GM20431 (cell line): Measurements from ENCODE around the gene NELL2.
"Not testable (repeated sequence)": the region's sequence is repeated elsewhere in the genome, so short reads cannot be mapped to it uniquely, and the experiment has no call there.

Experiments used
- in situ Hi-C: fragments of 300-500 bp; cut with MseI, MboI; formaldehyde crosslinking; loops from one replicate; pipeline ENCODE4 v1.15.0; 2020; ENCODE audit warnings: low sequenced_read_pairs; ENCODE audit not compliant: unreplicated experiment

The NELL2 gene

GRCh38 chr12:44875954-44876543 lies at the start of gene NELL2:
TSS of gene NELL2 (minus strand) at chr12:44876315. CDS start at chr12:44875869, 446 bp downstream.
- in situ Hi-C loops, result no loop called here

- in situ Hi-C loops, result loop anchor here (25.0 kb wide), 1 partner anchor 909 kb away; no protein-coding TSS in a partner anchor
Observed at GRCh38 chr12:44921736-44922135, 45.6 kb upstream of the NELL2 start.

DNA sequence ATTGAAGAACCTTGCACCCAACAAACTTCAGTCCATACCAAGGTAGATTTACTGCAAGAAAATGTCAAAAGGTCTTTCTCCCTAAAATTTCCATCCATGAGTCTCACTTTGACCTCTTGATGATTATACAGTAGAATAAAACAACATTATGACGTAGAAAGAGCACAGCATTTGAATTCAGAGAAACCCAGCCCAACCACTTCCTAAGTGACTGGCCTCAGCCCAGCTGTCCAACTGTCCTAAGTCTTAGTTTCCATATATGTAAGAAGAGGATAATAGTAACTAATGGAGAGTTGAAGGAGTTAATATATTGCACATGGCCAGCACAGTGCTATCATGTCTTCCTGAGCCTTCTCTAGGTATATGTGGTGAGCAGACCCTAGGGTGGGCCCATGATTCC lies 41.0 kb upstream of the NELL2 start:
- in situ Hi-C loops, result loop anchor here (25.0 kb wide), 1 partner anchor 905 kb away; no protein-coding TSS in a partner anchor

DNA sequence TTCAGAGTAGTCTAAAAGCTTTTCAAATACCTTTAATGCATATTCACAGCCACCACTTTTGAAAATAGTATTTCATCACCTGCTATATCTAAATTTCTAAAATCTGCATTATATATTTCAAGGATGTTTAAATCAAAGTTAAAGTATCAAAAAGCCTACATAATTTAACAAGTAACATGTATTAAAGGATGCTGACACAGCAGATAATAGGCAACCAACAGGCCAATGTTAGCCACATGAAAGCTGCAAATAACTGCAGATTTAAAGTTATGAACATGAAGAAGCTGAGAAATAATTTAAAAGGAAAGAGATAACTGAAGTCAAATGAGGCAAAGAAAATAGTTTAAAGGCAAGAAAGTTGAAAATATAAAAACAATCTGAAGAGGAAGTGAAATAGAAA lies 39.8 kb upstream of the NELL2 start:
- in situ Hi-C loops, result loop anchor here (25.0 kb wide), 1 partner anchor 904 kb away; no protein-coding TSS in a partner anchor

- in situ Hi-C loops, result loop anchor here (25.0 kb wide), 1 partner anchor 892 kb away; no protein-coding TSS in a partner anchor
Observed at GRCh38 chr12:44904321-44904720, 28.2 kb upstream of the NELL2 start.

DNA sequence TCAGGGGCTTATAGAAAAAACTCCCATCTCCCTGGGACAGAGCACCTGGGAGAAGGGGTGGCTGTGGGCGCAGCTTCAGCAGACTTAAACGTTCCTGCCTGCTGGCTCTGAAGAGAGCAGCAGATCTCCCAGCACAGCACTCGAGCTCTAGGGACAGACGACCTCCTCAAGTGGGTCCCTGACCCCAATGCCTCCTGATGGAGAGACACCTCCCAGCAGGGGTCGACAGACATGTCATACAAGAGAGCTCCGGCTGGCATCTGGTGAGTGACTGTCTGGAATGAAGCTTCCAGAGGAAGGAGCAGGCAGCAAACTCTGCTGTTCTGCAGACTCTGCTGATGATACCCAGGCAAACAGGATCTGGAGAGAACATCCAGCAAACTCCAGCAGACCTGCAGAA lies 22.0 kb upstream of the NELL2 start:
- in situ Hi-C loops, result not testable (repeated sequence)

DNA sequence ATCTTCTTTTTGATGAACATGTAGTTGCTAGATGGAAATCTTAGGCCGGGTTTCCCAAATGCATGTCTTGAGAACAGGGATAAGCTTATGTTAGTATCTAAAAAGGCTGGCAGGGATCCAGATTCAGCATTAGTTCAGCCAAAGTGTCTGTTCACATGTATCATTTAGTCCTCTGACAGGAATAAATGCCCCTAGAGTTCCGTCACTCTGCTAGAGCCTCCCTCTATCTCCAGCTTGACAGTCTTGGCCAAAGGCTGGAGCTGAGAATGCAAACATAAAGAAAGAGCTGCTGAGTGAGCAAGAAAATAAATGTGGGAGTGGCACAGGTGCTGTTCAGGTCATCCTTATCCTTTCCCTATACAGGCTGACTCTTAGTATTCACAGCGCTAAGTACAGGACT lies 13.8 kb upstream of the NELL2 start:
- in situ Hi-C loops, result no loop called here

DNA sequence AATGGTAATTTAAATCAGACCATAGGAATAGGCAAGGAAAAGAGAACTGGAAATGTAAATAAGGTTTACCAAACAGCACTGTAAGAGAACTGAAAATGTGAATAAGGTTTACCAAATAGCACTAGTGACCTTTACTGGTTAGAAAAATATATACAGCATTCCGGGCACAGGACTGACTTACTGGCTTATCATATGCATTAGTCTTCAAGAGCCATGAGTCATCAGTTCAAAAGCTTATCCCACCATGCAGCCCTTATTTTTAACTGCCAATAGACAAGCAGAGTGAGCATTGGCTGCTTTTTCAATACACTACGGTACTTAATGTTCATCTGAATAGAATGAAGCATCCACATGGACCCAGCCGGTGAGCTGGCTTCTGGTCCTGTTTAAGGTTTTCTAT lies 13.0 kb upstream of the NELL2 start:
- in situ Hi-C loops, result no loop called here

DNA sequence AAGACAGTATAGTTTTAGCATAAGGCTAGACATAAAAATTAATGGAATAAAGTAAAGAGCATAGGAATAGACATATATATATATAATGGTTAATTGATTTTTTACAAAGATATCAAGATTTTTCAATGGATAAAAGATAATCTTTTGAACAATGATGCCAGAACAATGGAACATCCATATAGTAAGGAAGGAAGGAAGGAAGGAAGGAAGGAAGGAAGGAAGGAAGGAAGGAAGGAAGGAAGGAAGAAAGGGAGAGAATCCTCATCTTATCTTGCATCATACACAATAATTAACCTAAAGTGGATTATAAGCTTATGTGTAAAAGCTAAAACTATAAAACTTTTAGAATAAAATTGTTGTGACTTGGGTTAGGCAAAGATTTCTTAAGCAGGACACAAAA lies 9.8 kb upstream of the NELL2 start:
- in situ Hi-C loops, result no loop called here

DNA sequence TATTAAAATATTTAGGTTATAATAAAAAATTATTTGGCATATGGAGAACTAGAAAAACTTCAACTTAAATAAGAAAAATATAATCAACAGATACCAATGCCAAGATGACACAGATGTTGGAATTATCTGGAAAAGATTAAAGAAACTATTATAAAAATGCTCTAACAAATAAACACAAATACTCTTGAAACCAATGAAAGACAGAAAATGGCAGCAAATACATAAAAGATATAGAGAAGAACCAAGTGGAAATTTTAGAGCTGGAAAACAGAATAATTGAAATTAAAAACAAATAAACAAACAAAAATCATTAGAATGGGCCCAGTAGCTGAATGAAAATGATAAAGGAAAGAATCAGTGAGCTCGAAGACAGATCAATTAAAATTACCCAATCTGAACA lies 5.1 kb upstream of the NELL2 start:
- in situ Hi-C loops, result no loop called here

DNA sequence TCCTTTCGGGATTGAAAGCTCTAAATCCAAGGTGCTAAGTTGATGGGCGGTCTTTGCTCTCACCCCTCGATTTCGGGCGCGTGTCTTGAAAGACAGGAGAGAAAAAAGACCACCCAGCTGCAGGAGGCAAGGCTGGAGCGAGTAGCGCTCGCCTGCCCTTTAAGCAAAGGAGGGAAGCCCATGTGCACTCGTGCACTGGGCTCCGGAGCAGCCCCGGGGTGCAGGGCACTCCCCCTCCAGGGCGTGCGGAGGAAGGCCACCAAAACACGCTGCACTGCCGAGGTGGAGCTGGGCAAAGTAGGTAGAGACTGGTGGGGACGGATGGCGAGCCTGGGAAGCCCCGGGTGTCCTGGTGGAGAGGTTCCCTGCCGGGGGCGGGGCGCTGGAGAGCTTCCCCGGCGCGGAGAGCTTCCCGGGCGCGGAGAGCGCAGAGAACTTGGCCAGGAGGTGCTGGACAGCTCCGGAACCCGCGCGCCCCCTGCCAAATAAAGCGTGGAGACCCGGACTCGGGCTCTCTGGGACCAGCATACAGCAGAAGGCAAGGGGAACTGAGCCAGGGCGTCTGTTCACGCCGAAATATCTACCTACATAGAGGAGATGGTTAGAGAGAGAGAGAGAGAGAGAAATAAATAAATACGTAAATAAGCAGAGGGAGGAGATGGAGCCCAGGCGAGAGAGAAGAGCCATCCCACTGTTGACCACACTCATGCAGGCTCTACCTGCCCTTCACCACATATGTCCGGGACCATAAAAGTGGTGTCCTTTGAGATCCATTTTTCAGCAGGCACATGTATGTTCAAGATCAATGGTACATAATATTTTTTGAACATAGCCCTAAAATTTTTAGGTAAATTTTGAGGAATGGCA lies 662 bp upstream of the NELL2 start:
- in situ Hi-C loops, result no loop called here

- in situ Hi-C loops, result no loop called here
Observed at GRCh38 chr12:44875417-44875953, 630 bp downstream of the NELL2 start.

DNA sequence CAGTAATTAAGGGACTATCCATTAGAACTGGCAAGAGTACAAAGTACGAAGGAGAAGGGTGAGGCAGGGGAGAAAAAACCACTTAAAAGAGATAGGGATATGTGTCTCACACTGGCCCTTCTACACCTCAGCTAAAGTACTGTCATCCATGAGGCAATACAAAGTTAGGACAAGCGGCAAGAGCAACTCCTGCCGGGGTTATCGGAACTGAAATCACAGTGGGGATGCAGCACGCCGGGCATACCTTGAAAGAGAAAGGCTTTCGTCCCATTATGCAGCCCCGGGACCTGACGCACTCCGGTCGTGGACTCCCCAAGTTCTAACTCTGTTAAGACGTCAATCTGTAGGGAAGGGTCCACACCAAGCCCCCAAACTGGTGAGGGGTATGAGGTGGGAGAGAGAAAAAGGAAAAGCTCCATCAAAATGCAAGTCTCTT lies 1.1 kb downstream of the NELL2 start:
- in situ Hi-C loops, result no loop called here

DNA sequence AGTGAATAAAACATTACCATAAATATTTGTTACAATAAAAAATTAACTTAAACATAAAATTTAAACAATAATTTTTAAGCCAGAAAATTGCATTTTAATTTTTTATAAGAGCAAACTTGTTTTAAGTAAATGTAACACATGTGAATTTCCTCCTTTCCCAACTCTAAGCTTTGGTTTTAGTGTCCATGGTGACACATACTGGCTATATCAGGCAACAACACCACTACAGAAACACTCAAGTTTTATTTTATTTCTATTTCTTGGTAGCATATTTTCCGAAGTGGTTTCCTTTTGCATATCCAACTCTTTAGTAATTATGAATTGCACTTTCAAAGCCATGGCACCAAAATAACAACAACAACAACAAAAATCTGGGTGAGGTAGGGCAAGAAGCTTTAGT lies 2.2 kb downstream of the NELL2 start:
- in situ Hi-C loops, result no loop called here

- in situ Hi-C loops, result no loop called here
Observed at GRCh38 chr12:44869503-44869902, 6.6 kb downstream of the NELL2 start.

DNA sequence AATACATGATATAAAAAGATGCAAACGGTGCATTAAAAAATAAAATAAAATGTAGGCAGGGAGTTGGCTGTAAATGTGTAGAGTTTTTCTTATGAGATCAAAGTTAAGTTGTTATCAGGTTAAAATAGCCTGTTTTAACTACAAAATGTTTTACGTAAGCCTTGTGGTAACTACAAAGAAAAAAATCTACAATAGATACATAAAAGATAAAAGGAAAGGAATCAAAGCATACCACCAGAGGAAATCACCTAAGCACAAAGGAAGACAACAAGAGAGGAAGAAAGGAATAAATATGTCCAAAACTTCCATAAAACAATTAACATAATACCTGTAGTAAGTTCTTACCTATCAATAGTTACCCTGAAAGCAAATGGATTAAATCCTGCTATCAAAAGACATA lies 12.2 kb downstream of the NELL2 start:
- in situ Hi-C loops, result no loop called here

DNA sequence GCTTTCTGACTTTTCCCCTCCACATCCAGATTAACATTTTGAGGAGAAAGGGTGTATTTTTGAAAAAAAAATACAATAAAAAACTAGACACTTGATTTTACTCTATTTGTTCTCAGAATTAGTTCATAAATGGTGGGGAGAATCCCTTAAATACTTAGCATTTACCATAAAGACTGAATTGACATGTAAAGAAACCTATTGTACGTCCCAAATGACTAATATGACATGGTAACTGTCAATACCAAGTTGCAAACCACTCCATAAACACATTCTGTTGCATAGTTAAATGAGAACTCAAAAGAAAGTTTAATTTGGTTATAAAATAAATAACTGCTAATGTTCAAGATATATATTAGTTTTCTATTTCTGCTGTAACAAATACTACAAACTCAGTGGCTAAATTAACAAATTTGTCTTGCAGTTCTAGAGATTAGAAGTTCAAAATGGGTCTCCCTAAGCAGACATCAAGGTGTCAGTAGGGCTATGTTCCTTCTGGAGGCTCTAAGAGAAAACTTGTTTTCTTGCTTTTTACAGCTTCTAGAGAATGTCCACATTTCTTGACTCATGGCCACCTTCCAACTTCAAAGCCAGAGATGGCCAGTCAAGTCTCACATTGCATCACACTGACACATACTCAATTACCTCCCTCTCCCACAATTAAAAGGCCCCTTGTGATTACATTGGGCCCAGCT lies 16.0 kb downstream of the NELL2 start:
- in situ Hi-C loops, result no loop called here

- in situ Hi-C loops, result no loop called here
Observed at GRCh38 chr12:44858226-44858855, 17.8 kb downstream of the NELL2 start.

DNA sequence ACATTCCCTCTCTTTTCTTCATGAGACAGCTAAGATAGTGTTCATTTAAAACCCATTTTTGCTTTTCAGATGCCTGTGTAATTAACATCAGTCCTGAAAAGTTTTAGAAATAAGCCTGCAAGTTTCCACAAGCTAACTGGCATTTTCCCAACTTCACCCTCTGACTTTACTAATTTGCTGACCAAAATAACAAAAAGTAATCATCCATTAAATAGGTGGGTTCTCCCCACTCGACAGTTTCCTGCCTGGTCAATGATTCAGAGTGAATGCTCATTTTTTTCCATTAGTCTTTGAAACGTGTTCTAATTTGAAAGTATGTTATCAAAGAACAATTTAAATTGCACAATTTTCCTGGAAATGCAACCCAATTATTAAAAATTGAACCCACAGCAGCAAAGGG lies 23.6 kb downstream of the NELL2 start:
- in situ Hi-C loops, result no loop called here

DNA sequence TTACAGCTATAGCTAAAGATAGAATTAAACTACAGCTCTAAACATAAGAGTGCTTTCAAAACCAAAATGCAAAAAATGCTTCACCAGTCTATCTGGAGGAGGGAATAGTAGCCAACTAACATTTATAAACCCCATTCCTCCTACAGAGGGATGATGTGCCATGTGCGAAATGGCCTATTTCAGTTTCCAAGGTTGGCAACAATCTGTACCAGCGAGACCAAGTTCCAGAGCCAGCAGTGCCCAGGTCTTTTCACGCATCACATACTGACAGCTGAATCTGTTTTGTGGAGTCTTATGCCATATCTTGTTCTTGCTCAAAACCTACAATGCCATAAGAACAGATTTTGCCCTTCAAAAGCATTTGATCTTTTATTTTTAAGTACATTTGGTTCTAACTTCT lies 24.5 kb downstream of the NELL2 start:
- in situ Hi-C loops, result no loop called here
